Measurements from ENCODE around the gene L3MBTL1. TPM values are rescaled to one million over a fixed set of nuclear protein-coding genes. Genes with fewer than 3 reads are reported as not detected.

The L3MBTL1 gene
- total and polyA plus RNA-seq, 2 of the 4 experiments (the other 2 are of a cell fraction): 2.2 to 4.5 TPM

- CTCF ChIA-PET: no interaction called here
- Histone ChIP-seq H3K56ac (ENCODE audit: extremely low read depth, insufficient read depth, low read length) (no peak overlapping the region; the same call in 1 of the 2 replicates), H2BK120ac (ENCODE audit: low read depth, low read length) (no peak overlapping the region), H4K91ac (ENCODE audit: insufficient read depth, low read depth, low read length) (no peak overlapping the region), H3K18ac (ENCODE audit: low read depth, low read length) (no peak overlapping the region), H3K4ac (ENCODE audit: low read depth, low read length) (no peak overlapping the region), H3K4me3 (ENCODE audit: insufficient read depth, low read depth, low read length) (no peak overlapping the region), H2BK5ac (ENCODE audit: low read depth, low read length, poor library complexity, severe bottlenecking) (no peak overlapping the region), H3K27ac (ENCODE audit: insufficient read depth, low read length) (no peak overlapping the region), H4K5ac (ENCODE audit: low read depth, low read length) (no peak overlapping the region), H4K8ac (ENCODE audit: low read depth in 2 of 2, low read length in 2 of 2) (no peak overlapping the region), H3K4me1 (ENCODE audit: control insufficient read depth, insufficient read depth, low read length) (no peaks in the 10 kb centered on the region), H2AK5ac (ENCODE audit: low read depth, low read length) (no peak overlapping the region), H3K9me1 (ENCODE audit: insufficient read depth, low read length) (no peaks in the 10 kb centered on the region; the same call in 1 of the 2 replicates), H3K9me3 (ENCODE audit: control insufficient read depth, insufficient read depth, low read length) (no peaks in the 10 kb centered on the region), H3K27me3 (ENCODE audit: control insufficient read depth, insufficient read depth, low read length) (peaks cover 11% of the 10 kb centered on the region; the same call in 1 of the 2 replicates), H2BK15ac (ENCODE audit: low read depth, low read length) (no peak overlapping the region), H3K23ac (ENCODE audit: low read depth, low read length) (no peak overlapping the region), H3K14ac (replicated peaks; ENCODE audit: low read depth, low read length) (no peak overlapping the region), H3K9ac (ENCODE audit: low read depth, low read length) (no peak overlapping the region), H3K4me2 (ENCODE audit: low read depth, low read length) (no peak overlapping the region), H3K79me1 (ENCODE audit: low read depth in 1 of 2, low read length in 2 of 2) (no peaks in the 10 kb centered on the region), H3K36me3 (ENCODE audit: control insufficient read depth, insufficient read depth, low read length) (no peaks in the 10 kb centered on the region), H2AFZ (replicated peaks; ENCODE audit: low read length, poor library complexity) (no peak overlapping the region), H2AK9ac (replicated peaks; ENCODE audit: low read depth, low read length, poor library complexity) (no peak overlapping the region), H4K20me1 (ENCODE audit: insufficient read depth, low read length) (no peaks in the 10 kb centered on the region), H2BK20ac (ENCODE audit: low read depth, low read length) (no peak overlapping the region)
- ATAC-seq (ENCODE audit: low read depth) (no peak), DNase-seq (no peak)
- POLR2A ChIA-PET (ENCODE audit: unreplicated experiment): no interaction called here
- WGBS, 2 experiments (ENCODE audit: extremely low coverage in 2 of 2, insufficient read length in 1 of 2): no CpG with 5 or more reads among the region's 10 CpGs
- dilution Hi-C loops (cut with HindIII; ENCODE audit: low sequenced_read_pairs, unreplicated experiment): no loop called here
- intact Hi-C loops (cut with micrococcal nuclease): no loop called here
- in situ Hi-C loops (cut with MboI; ENCODE audit: low sequenced_read_pairs): no loop called here
- BruUV-seq (replicated peaks): no TSS peak
- TF ChIP-seq RAD21 (IDR thresholded peaks at IDR 0.05; ENCODE audit: low read length): no peak
- no peak for TF ChIP-seq NFE2L2 (IDR thresholded peaks at IDR 0.05; ENCODE audit: low read depth, low read length)
- no peak for TF ChIP-seq USF2 (IDR thresholded peaks at IDR 0.05; ENCODE audit: low read depth, low read length)
- no peak for TF ChIP-seq BHLHE40 (IDR thresholded peaks at IDR 0.05; ENCODE audit: low read depth, low read length)
- TF ChIP-seq, protein P1, sequence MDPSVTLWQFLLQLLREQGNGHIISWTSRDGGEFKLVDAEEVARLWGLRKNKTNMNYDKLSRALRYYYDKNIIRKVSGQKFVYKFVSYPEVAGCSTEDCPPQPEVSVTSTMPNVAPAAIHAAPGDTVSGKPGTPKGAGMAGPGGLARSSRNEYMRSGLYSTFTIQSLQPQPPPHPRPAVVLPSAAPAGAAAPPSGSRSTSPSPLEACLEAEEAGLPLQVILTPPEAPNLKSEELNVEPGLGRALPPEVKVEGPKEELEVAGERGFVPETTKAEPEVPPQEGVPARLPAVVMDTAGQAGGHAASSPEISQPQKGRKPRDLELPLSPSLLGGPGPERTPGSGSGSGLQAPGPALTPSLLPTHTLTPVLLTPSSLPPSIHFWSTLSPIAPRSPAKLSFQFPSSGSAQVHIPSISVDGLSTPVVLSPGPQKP (IDR thresholded peaks at IDR 0.05; ENCODE audit: borderline replicate concordance, low read depth, low read length): no peak
- no peak for TF ChIP-seq CEBPB (IDR thresholded peaks at IDR 0.05; ENCODE audit: low read depth, low read length)
- TF ChIP-seq CTCF (conservative IDR thresholded peaks at IDR 0.05; ENCODE audit: low read depth, low read length): no peak
- TF ChIP-seq RFX5 (IDR thresholded peaks at IDR 0.05; ENCODE audit: low read depth, low read length): no peak
These were observed 61.8 kb downstream of the L3MBTL1 start for GRCh38 chr20:43569282-43569681.

Data from IMR-90 (cell line).